Stimulated activated CD4-positive, alpha-beta T cell treated with anti-CD3 and anti-CD28 coated beads, Interleukin-15, amount 100 ng/mL, for 1 hour (primary cell): Measurements from ENCODE around the gene TMEM163.
"Not testable (repeated sequence)": the region's sequence is repeated elsewhere in the genome, so short reads cannot be mapped to it uniquely, and the experiment has no call there.

Source experiments
- DNase-seq, 2 donors: peaks; one replicate each; pipeline ENCODE4 v3.0.0-alpha.2; 2020; ENCODE audit warnings: low read depth in 1 of 2, low spot score in 1 of 2

Gene TMEM163

DNA sequence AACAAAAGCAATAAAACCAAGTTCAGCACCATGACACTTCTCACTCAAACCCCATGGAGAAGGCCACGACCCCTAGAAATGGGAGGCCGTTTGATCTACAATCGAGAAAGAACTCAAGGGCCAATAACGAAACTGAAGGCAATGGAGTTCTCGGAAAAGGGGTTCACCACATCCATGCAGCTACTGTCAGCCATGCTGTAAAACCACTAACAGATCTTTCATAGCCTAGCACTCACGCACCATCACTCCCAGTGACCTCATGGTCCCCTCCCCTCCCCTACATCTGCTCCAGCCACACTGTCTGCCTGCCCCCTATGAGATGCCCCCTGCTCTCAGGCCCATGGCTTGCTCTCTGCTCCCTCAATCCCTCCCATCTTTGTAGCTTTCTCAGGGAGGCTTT lies 135.3 kb downstream of the TMEM163 start:
- no peak for DNase-seq

DNA sequence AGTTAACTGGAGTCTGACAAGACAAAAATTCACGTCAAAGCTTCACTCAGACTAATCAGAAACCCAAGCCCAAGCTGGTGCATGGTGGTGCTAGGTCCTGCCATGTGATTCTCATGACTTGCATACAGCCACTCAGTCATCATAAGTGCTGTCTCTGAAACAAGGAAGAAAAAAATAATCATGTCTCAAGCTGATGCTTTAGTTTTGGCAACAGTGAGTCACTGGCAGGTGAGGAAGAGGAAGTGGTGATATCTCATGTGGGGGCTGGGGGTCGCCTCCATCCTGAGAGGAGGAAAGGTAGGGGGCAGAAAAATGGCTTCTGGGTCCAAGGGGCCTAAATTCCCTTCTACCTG lies 136.3 kb downstream of the TMEM163 start:
- DNase-seq: no peak

DNA sequence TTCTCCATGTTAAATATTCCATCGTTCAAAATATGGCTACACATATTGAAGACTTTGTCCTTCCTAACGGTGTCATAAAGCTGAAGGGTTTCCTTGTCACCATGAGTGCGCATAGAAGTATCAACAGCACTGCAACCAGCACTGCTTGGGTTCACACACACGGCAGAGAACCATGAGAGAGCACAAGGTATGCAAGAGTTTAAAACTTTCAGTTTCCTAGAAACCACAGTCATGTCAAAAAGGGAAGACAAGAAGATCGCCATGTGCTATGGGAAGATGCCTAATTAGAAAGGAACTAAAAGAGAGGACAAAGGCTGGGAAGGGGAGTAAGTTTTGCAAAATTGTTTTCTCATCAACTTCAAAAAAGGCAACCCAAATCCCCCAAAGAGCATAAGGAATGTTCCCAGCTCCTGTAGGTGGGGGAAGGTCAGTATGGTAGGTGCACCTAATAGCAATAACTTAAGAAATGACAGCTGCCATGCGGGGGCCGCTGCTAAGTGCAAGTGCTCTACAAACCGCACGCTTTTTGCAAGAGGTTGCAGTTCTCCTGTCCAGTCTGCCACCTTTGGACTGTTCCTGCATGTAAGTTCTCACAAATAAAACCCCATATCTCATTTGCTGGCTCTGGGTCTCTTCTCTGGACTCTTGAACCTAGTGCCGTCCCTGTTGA lies 136.8 kb downstream of the TMEM163 start:
- no peak for DNase-seq

- DNase-seq: no peak
Observed at GRCh38 chr2:134578316-134578715, 140.5 kb downstream of the TMEM163 start.

GRCh38 chr2:134576478-134576877 lies 142.3 kb downstream of the TMEM163 start:
- no peak for DNase-seq

DNA sequence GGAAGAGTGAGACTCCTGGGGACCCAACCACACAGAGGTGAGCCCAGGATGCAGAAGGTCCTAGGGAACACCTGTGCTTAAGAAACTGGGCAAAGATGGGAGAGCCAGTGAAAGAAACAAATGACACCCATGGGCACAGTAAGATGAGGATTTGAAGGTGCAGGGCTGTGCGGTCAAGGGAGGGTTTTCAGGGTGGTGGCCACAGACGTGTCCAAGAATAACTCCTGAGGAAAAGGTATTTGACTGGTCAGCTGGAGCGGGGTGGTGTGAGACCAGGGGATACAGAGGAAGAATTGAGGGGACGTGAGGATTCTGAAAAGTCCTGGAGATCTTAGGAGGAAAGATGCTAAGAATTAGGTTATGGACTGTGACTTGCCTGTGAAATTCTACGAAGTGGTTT lies 142.9 kb downstream of the TMEM163 start:
- DNase-seq: no peak

- DNase-seq: no peak
Observed at GRCh38 chr2:134574611-134575330, 144.0 kb downstream of the TMEM163 start.

- no peak for DNase-seq
Observed at GRCh38 chr2:134573724-134574123, 145.1 kb downstream of the TMEM163 start.

GRCh38 chr2:134573085-134573370 lies 145.8 kb downstream of the TMEM163 start:
- DNase-seq: no peak

DNA sequence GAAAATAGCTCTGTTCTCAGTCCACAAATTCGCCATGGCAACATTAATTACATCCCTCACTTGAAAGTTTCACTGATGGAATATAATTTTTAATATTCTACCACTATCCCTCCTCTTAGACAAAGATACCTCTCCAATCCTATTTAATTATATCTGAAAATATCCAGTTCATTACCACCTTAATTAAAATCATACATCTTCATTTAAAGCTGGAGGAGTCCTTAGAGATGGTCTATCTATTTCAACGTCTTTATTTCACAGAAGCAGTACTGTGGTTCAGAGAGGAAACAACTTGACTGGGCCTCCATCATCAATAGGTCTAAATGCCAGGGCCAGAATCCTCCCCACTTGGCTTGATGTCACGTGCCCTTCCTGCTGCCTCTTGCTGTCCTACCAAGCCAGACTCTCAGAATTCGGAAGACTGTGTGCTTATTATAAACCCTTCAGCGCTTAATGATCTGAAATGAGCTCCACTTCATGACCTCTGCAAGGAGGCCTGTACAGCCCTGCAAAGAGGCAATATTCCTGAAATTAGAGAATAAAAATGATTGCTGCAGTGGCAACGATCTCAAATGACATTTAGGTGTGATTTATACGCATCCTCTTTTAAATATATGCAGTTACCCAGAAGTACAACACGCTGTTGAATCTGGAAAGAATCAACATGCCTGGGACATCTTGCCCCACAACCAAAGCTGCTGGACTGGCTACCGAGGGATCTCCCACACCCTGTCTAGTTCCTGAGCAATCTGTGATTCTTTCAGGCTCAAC lies 146.3 kb downstream of the TMEM163 start:
- no peak for DNase-seq

DNA sequence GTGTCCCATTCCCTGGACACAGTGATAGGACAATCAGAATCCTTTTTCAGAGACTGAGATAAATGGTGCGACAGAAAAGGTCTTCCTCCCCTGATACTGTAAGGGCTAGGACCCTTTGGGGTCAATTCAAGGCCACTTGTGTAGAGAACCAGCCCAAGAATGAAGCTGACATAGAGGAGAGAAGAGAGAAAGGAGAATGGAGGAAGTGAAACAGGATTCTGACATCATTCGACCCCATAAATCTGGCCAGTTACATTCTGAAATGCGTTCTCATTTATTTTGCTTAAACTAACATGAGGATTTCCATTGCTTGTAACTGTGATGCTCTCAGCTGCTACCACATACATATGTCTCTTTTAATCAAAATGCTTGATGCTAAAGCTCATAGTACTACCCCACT lies 148.1 kb downstream of the TMEM163 start:
- no peak for DNase-seq

DNA sequence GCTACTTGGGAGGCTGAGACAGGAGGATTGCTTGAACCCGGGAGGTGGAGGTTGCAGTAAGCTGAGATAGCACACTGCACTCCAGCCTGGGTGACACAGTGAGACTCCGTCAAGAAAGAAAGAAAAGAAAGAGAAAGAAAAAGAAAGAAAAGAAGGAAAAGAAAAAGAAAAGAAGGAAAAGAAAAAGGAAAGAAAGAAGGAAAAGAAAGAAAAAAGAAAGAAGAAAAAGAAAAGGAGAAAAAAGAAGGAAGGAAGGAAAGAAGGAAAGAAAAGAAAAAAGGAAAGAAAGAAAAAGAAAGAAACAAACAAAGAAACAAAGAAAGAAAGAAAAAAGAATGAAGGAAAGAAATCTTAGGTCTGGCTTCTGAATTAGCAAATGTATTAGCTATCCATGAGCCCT lies 150.4 kb downstream of the TMEM163 start:
- no peak for DNase-seq

DNA sequence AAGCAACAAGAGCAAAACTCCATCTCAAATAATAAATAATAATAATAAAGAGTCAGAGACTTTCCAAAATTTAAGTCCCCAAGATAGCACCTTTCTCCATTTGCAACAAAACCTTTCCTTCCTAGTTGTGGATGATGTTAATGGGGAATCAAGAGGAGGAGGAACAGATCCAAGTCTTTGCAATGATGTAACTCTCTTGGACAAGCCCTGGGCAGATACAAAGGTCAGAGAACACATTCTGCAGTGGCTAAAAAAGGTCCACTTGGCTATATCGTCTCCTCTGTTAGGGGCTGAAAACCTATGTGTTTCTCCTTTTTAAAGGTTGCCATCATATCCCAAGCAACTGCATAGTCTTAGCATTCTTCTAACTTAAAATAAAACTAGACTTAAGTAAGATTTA lies 151.1 kb downstream of the TMEM163 start:
- DNase-seq: no peak

- not testable (repeated sequence) for DNase-seq
Observed at GRCh38 chr2:134564955-134565354, 153.8 kb downstream of the TMEM163 start.

- no peak for DNase-seq
Observed at GRCh38 chr2:134564549-134564948, 154.3 kb downstream of the TMEM163 start.

- DNase-seq: no peak
Observed at GRCh38 chr2:134558208-134558830, 160.5 kb downstream of the TMEM163 start.

DNA sequence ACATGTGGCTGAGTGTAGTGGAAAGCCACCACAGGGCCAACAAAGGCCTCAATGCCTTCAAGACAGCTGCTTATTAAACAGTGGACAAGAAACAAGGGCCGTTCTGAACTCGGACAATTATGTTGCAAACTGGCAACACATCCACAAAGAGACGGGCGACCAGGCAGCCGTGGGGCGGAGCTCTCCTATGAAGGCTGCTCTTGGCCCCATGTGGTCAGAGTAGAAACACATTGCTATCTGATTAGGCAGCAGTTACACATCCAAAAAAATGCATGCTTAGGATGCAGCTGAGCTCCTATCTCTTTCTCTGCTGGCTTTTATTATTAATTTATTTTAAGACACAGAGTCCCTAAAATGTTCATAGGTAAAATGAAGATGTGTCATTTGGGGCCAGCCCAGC lies 163.4 kb downstream of the TMEM163 start:
- no peak for DNase-seq

DNA sequence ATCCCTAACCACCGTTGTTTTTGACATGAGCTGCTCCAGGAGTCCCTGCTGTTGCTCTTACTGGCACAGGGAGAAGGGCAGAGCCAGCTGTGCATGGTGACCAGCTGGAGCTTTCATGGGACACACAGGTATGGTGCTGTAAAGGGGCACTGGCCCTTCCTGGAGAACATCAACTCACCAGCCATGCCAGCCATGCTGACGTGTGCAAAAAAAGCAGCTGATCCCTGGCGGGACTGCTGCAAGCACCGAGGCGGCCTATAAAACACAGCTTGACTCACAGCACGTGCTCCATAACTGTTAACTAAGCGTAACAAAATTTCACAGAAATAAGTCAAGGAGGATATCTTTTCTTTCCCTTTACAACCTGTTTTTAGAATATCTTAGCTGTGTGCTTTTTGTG lies 165.1 kb downstream of the TMEM163 start:
- DNase-seq: no peak

GRCh38 chr2:134550566-134551164 lies 168.1 kb downstream of the TMEM163 start:
- no peak for DNase-seq

DNA sequence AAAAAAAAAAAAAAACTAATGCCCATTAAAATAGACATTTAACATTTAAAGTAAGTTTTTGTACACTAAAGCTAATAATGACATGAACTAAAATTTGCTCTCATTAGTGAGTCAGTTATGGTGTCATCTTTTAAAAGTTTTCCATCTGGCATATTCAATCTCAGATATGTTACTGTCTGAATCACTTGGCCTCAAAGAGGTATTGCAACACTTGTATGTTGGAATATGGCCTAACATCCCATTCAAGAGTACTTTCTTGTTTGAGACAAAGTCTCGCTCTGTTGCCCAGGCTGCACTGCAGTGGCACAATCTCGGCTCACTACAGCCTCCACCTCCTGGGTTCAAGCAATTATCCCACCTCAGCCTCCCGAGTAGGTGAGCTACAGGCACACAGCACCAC lies 169.7 kb downstream of the TMEM163 start:
- no peak for DNase-seq

DNA sequence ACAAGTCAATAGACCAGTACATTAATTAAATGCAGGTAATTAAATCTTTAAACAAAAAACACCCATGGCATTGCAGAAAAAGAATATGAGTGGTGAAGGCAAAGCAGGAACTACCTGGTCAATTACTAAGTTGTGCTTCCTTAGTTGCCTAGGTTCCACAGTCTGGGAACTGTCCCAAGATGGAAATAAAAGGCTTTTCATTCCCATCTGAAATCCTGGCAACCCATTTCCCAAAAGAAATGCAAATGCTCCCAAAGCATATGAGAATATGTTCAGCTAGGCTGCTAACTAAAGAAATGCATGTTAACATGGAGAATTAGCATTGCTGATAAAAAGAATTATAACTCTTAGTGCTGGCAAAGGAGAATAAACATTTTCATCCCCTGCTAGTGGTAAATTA lies 177.8 kb downstream of the TMEM163 start:
- no peak for DNase-seq

- DNase-seq: no peak
Observed at GRCh38 chr2:134539981-134540380, 178.8 kb downstream of the TMEM163 start.
